Stimulated activated CD4-positive, alpha-beta T cell treated with anti-CD3 and anti-CD28 coated beads, Interleukin-12 subunit alpha, Interleukin-12 subunit beta, amount 100 ng/mL, for 4 hours (primary cell): ENCODE results near the gene MYO1C.

Experiments used
- DNase-seq: peaks from one replicate; pipeline ENCODE4 v3.0.0-alpha.2; 2020

MYO1C gene

GRCh38 chr17:1505586-1505985 is 13.1 kb upstream of the MYO1C start:
- no peak for DNase-seq

- DNase-seq, result no peak
Observed at GRCh38 chr17:1504866-1505265, 12.4 kb upstream of the MYO1C start.

GRCh38 chr17:1503699-1504098 is 11.2 kb upstream of the MYO1C start:
- DNase-seq, result no peak

- DNase-seq, result no peak
Observed at GRCh38 chr17:1498869-1499268, 6.4 kb upstream of the MYO1C start.

GRCh38 chr17:1498233-1498632 is 5.7 kb upstream of the MYO1C start:
- no peak for DNase-seq

GRCh38 chr17:1497831-1498230 is 5.3 kb upstream of the MYO1C start:
- no peak for DNase-seq

GRCh38 chr17:1496869-1497268 is 4.4 kb upstream of the MYO1C start:
- no peak for DNase-seq

GRCh38 chr17:1495265-1495989 is 2.9 kb upstream of the MYO1C start:
- no peak for DNase-seq

- DNase-seq, result no peak
Observed at GRCh38 chr17:1494736-1495253, 2.3 kb upstream of the MYO1C start.

- no peak for DNase-seq
Observed at GRCh38 chr17:1494203-1494602, 1.7 kb upstream of the MYO1C start.

GRCh38 chr17:1493291-1493980 is 950 bp upstream of the MYO1C start:
- no peak for DNase-seq

- peak; percentile 42 for DNase-seq
Observed at GRCh38 chr17:1491443-1492248, 840 bp downstream of the MYO1C start.

GRCh38 chr17:1490643-1491442 is 1.6 kb downstream of the MYO1C start:
- peak; percentile 64 for DNase-seq

GRCh38 chr17:1488826-1489270 is 3.6 kb downstream of the MYO1C start:
- no peak for DNase-seq

GRCh38 chr17:1487939-1488825 is 4.3 kb downstream of the MYO1C start:
- peak; percentile 66 for DNase-seq

GRCh38 chr17:1486802-1487695 is 5.4 kb downstream of the MYO1C start:
- DNase-seq, result peak; percentile 65

GRCh38 chr17:1485423-1486376 is 6.8 kb downstream of the MYO1C start:
- peak; percentile 57 for DNase-seq

- DNase-seq, result peak; percentile 21
Observed at GRCh38 chr17:1484676-1485422, 7.6 kb downstream of the MYO1C start.
